Activated naive CD4-positive, alpha-beta T cell treated with anti-CD3 and anti-CD28 coated beads, Interleukin-2, amount 50 U/mL, for 16 hours (primary cell): Measurements from ENCODE around the gene NEGR1.

Source experiments
- DNase-seq: peaks from one replicate; pipeline ENCODE4 v3.0.0-alpha.2; 2020

The NEGR1 gene

GRCh38 chr1:71835442-71835813 is 446.9 kb downstream of the NEGR1 start:
- no peak for DNase-seq

DNA sequence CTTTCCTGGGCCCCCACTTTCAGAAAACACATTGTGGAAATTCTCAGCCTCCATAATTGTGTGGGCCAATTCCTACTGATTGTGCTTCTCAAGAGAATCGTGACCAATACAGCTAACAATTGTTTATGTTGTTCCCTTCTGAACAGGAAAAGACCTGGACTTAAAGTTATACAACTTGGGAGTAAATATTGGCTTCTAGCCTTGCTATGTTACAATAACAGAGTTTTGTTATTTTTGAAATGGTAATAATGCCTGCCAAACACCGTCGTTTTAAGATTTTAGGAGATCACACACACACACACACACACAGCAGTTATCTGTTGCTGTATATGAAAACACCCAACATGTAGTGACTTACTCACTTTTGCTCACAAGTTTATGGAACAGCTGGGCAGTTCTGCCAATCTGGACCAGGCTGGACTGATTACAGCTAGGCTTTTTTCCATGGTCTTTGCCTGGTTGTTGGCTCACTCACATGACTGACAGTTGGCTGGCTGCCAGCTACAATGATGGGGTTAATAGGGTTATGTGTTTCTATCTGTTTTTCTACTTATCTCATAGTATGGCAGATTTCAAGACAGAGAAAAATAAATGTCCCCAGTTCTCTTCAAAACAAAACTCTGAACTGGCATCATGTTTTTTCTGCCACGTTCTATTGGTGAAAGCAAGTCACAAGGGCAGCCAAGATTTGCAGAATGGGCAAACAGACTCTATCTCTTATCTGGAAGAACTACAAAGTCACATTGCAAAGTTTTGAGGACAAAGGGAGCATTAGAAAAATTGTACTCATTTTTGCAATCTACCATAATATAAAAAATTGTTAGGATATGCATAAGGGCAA is 447.5 kb downstream of the NEGR1 start:
- DNase-seq: no peak

GRCh38 chr1:71831646-71832045 is 450.7 kb downstream of the NEGR1 start:
- no peak for DNase-seq

DNA sequence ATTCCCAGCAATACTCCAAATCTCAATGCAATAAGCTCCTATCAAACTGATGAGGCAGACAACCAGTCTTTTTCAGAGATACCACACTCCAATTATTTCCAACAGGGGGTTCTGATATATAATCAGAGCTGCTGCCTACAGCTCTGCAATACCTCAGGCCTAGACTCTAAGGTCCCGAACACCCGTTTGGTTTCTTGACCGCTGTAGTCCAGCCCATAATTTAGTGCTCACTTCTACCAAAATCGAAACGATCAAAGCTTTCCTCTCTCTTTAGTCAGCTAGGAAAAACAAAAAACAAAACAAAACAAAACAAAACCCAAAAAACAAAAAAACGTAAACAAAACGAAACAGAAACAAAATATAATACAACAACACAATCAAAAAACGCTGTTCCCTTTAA is 453.0 kb downstream of the NEGR1 start:
- no peak for DNase-seq

GRCh38 chr1:71828431-71829012 is 453.8 kb downstream of the NEGR1 start:
- no peak for DNase-seq

GRCh38 chr1:71823708-71824305 is 458.5 kb downstream of the NEGR1 start:
- no peak for DNase-seq

DNA sequence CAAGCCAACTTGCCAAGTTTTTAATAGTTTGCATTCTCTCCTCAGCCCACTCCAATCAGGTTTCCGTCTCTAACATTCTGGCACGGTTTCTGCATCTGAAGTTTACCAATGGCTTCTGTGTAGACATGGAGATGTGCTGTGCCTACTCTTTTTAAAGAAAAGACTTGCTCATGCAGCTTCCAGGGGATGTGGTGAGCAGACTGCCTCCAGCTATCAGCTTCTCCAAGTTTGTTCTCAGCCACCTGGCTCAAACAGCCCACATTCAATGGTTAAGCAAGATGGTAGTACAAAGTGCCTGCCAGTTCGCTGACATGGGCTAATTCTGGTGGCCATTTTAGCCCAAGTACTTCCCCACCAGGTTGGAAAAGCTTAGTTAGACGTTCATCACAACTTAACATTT is 465.3 kb downstream of the NEGR1 start:
- no peak for DNase-seq

GRCh38 chr1:71809085-71809484 is 473.3 kb downstream of the NEGR1 start:
- no peak for DNase-seq

GRCh38 chr1:71804140-71804539 is 478.2 kb downstream of the NEGR1 start:
- no peak for DNase-seq

DNA sequence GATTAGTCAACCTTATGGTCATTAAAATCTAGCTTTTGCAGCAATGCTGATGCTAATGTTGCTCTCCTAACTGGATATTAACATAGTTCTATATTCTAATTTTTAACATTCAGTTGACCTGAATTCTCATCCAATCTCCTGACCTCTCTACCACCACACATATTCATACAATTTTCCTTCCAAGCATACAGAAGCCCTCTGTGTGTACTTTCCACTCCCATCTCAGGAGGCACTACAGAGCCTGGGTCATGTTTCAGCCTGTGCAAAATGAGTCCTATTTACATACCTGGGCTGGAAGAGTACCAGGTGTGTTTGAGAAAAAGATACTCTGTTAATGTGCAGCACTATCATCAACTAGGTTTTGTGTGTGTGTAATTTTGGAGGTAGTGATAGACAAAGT is 486.3 kb downstream of the NEGR1 start:
- no peak for DNase-seq

DNA sequence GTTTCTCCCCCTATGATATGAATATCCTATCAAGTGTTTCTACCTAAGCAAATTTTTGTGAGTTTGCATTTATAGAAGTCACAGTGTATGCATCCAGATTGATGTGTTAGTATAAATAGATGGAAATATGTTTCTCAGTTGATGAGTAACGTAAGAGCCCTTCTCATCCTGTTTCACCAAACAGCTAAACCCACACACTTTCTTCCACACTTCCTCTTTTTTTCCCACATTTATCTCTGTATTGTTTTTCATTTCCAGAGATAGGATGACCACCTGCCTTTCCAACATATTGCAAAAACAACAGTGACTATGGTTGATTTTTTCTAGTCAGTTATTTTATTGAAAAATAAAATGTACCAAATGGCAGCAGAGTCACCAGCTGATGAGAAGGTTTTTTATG is 490.1 kb downstream of the NEGR1 start:
- no peak for DNase-seq

DNA sequence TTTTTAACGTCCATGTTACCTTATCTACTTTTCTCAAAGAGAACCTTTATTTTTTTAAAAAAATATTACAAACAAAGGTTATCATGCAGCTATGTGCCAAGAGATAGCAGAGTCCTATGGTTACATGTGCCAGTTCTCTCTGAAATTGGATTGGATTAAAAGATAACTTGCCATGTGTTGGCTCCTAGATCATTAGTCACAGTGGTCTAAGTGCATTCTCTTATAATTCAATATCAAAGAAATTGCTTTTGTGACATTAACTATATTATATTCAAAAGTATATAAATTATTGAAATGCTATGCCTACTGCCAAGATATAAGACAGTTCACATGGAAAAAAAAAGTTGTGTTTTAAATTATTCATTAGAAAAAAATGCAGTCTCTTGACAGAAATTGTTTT is 494.2 kb downstream of the NEGR1 start:
- no peak for DNase-seq

GRCh38 chr1:71787699-71788098 is 494.6 kb downstream of the NEGR1 start:
- DNase-seq: no peak

- no peak for DNase-seq
These were observed 496.1 kb downstream of the NEGR1 start for GRCh38 chr1:71786218-71786617.

- DNase-seq: no peak
These were observed 496.9 kb downstream of the NEGR1 start for GRCh38 chr1:71785450-71785849.

DNA sequence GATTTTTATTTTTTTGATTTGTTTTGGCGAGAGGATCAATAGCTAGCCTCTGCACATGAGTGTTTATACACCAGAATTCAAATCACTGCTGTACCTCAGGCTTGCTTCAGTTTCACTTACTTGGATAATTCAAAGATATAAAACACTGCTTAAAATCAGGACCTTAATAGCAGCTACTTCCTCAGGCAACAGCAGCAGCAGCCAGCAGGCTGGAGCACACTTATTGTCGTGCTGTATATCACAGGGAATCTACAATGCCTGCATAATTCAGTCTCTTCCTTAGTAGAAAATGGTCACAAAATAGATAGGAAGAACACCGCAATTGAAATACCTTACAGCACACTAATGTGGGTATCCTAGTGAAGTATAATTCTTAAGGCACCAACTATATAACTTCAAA is 497.3 kb downstream of the NEGR1 start:
- no peak for DNase-seq

GRCh38 chr1:71784241-71784640 is 498.1 kb downstream of the NEGR1 start:
- no peak for DNase-seq

- DNase-seq: no peak
These were observed 499.3 kb downstream of the NEGR1 start for GRCh38 chr1:71783071-71783470.

- DNase-seq: no peak
These were observed 500.9 kb downstream of the NEGR1 start for GRCh38 chr1:71781450-71781849.

DNA sequence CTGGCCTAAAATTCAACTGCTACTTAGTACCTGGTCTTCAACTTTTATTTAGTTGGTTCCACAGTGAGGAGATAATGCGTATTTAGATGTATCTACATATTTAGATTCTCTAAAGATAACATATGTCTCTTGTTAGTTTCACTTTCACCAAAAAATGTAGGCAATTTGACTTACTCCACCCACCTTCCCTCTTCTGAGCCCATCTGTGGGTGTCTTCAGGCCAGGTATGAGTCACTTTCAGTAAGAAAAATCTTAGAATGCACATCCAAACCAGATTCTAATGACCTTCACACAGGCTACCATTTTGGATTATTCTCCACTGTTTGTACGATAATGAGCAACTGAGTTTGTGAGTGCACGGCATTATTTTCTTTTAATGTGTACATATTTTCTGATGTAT is 501.7 kb downstream of the NEGR1 start:
- DNase-seq: no peak

DNA sequence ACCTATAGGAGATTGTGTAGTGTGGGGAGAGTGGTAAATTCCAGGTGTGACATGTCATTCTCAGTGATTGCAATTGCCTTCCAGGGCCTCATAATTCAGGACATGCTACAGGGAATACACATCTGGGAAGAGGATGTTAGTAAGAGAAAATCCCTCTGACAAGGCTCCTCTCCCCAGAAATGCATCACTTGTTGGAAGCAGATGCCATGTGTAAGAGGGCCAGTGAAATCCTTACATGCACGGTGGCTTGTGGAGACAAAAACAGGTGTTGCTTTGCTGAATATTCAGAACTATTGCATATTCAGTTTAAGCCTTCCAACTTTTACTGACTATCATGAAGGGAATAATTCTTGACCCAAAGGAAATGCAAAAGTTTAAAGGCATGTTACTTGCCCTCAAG is 503.4 kb downstream of the NEGR1 start:
- no peak for DNase-seq

DNA sequence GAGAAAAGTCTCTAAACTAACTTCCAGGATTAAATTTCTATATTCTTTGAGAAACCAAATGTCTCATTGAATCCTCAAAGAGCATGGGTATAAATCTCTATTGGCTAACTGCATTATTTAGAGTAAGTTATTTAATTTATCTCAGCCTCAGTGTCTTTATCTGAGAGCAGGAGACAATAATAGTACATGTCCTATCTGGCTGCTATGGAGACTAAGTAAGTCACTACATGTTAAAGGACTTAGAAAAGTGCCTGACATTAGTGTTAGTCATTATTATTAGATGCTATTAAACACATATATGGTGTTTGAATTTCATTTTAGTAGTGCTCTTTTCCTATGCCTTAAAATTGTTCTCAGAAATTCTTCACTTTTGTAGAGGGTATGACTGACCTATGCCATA is 505.2 kb downstream of the NEGR1 start:
- DNase-seq: no peak

DNA sequence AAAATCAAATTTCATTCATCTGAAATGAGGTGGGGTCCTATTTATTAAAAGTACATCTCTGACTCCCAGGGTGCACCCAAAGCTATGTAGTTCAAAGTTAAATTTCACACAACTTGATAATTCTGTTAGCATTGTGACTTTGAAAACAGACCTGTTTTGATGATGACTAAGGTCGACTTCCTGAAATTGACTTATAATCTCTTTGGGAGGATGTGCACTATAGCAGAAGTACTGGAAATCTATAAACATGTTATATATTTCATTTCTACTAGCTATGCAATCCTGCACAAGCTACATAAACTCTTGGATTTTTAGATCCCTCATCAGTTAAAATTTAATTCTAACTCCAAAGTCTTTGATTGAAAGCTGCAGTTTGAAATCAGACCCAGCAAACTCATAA is 507.6 kb downstream of the NEGR1 start:
- DNase-seq: no peak

DNA sequence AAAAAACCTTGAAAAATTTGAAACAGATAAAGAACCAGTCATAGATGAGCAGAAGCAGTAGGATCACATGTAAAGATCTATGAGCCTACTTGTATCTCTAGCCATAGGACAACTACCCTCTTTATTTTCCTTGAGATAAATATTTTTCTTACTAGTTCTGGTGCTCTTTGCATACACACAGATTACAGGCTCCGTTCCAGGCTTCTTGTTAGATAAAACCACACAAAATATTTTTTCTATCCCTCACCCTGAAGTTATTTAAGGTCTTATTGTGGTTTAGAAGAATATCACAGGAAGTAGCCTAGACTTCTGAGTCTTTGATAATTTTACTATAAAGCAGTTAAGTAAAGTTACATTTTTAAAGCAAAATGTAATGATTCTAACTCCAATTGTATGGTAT is 512.2 kb downstream of the NEGR1 start:
- no peak for DNase-seq

GRCh38 chr1:71766748-71767147 is 515.6 kb downstream of the NEGR1 start:
- DNase-seq: no peak
